HG03571 (cell line): Measurements from ENCODE around the gene PGM5.
A peak's percentile ranks its signal among the peaks of the same experiment; 100 is the strongest.
"Not testable (repeated sequence)": the region's sequence is repeated elsewhere in the genome, so short reads cannot be mapped to it uniquely, and the experiment has no call there.

Experiments
- ATAC-seq: cut with Tn5 transposase; IDR thresholded peaks from one replicate; pipeline ENCODE4 v1.9.1; 2021; ENCODE audit not compliant: unreplicated experiment

The PGM5 gene

GRCh38 chr9:68356380-68357118 is at the start of gene PGM5:
Gene PGM5, plus strand, starts transcription at chr9:68356611. Its CDS starts 517 bp downstream, at chr9:68357128.
- not testable (repeated sequence) for ATAC-seq

- ATAC-seq, result not testable (repeated sequence)
Measured at GRCh38 chr9:68307127-68307526, 49.3 kb upstream of the PGM5 start.

DNA sequence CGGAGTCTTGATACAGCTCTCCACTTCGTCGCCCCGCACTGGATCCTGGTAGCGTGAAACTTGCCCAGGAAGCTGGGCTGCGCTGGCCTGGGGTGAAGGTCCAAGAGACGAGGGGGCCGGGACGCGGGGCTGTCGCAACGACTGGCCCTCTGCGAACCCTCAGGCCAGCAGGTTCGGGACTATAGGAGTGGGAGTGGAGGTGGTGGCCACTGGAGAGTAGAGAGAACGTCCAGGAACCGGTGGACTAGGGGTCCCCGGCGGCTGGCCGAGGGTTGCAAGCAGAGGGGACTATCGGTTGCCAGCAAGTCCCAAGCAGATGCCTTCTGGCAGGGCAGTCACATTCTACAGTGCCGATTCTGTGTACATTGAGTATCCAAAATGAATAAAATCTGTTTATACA is 48.8 kb upstream of the PGM5 start:
- not testable (repeated sequence) for ATAC-seq

GRCh38 chr9:68311208-68311607 is 45.2 kb upstream of the PGM5 start:
- ATAC-seq, result not testable (repeated sequence)

- not testable (repeated sequence) for ATAC-seq
Measured at GRCh38 chr9:68318209-68318608, 38.2 kb upstream of the PGM5 start.

DNA sequence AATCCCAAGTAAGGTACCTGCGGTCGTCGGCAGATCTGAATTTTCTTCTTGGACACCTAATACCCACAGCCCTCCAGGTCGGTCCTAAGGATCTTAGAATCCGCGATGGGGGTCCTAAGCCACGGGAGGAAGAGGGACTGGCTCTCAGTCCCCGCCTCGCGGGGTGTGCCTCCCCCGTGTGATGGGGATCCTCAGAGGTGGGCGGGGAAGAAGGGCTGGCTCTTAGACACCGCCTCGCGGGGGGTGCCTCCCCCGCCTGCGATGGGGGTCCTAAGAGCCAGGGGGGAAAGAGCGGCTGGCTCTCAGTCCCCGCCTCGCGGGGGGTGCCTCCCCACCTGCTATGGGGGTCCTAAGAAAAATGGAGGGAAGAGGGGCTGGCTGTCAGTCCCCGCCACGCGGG is 32.7 kb upstream of the PGM5 start:
- not testable (repeated sequence) for ATAC-seq

DNA sequence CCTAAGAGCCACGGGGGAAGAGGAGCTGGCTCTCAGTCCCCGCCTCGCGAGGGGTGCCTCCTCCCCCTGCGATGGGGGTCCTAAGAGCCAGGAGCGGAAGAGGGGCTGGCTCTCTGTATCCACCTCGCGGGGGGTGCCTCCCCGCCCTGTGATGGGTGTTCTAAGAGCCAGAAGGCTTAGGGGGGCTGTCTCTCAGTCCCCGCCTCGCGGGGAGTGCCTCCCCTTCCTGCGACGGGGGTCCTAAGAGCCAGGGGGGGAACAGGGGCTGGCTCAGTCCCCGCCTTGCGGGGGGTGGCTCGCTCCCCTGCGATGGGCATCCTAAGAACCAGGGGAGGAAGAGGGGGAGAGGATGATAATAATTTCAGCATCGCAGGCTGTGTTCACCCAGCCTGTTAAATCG is 31.9 kb upstream of the PGM5 start:
- ATAC-seq, result not testable (repeated sequence)

DNA sequence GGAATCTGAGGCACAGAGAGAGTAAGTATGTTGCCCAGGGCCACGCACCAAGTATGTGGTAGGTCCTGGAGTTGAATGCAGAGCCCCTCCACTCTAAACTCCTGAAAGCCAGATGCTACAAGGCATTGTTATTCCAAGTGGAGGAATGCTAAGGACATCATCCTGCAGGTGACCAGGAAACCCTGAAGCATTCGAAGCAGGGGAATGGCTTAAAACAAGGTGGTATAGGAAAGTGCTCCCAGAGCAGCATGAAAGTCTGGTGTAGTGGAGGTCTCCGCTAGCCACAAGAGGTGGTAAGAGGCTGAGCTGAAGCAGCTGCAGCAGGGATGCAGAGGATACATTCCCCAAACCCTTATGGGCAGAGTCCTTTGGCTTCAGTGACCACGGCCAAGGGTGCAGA is 27.3 kb upstream of the PGM5 start:
- ATAC-seq, result not testable (repeated sequence)

DNA sequence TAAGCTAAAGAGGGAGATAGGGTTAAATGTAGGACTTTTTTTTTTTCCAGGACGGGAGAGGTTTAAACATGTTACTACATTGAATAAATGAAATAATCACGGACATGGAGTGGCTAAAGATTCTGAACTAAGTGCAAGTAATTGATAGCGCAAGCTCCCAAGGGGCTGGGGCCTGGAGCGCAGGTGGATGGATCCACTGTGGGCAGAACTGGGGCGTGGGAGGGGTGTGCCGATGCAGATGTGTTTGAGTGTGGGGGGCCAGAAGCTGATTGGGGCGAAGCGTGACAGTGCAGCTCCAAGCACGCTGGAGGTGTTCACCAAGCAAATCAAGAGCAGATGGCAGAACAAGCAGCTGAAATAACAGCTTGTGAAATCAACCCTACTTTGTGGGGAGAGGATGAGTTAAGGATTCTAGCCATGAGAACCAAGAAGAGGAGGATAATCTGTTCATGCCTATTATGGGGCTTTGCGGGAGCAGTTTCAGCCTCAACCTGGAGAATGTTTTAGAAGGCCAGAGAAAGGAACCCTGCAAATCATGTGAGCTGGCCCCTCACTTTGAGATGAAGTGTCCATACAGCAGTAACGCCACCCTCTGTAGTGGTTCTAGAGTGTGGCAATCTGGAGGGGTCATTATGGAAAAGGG is 25.8 kb upstream of the PGM5 start:
- not testable (repeated sequence) for ATAC-seq

GRCh38 chr9:68332122-68332521 is 24.3 kb upstream of the PGM5 start:
- ATAC-seq, result not testable (repeated sequence)

DNA sequence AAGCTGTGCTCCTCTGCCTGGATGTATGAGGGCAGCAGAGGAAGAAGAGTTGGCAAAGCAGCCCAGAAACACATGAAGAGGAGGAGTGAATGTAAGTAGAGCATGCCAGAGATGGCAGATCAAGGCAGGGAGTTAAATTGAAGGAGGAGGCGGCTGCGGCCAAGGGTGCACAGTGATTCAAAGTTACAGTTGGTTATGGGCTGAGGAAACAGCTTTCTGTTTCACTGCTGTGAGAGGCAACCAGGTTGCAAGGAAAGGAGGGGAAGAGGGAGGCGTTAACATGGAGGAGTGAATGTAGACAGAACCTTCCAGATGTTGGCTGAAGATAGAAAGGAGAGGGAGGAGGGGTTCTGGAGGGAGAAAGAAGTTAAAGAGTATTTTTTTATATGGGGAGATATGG is 20.5 kb upstream of the PGM5 start:
- not testable (repeated sequence) for ATAC-seq

DNA sequence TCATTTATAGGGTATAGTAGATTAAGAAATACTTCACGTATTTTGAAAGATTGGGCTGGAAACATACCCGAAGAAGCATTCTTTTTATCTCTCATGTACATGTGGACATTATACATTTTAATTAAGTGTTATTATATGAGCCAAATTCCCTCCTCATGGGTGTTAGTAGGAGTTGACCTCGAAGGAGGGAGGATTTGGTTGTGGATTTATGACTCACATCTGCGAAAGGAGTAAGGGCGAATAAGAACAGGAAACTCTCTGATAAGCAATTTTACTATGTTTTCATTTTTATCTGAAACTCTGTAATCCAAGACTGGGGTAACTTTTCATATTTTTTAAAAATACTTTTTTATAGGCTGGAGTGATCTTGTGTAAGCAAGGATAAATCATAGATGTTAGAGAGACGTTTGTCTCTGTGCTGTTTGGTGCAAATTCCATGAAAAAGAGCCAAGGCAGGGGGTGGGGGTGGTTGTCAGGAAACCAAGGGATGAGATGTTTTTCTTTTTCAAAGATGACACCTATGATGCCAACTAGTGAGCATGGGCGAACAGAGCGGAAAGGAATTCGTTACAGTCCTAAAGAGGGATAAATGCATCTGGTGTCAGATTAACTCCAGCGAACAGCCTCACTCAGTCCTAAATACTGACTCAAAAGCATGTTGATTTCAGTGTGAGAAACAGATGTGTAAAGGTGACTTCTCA is 19.6 kb upstream of the PGM5 start:
- ATAC-seq, result not testable (repeated sequence)

GRCh38 chr9:68338000-68338399 is 18.4 kb upstream of the PGM5 start:
- not testable (repeated sequence) for ATAC-seq

GRCh38 chr9:68342265-68343025 is 14.0 kb upstream of the PGM5 start:
- peak; percentile 81 for ATAC-seq

DNA sequence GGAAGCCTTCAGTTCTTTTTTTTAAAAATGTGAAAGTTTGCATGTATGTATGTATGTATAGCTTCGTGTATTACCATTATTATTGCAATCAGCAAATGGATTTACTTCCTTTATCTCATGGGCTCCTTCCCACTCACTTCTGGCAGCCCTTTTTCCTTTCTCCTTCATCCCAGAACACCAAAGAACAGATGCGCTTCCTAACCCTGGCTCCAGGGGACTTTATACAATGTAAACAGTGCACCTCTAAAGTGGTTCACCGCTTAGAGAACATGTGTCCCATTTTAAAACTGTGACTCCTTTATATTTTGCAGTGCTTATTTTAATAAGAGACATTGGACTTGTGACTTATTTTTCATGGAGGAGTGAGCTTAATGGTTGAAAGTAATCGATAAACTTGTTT is 13.2 kb upstream of the PGM5 start:
- ATAC-seq, result not testable (repeated sequence)

GRCh38 chr9:68343992-68344391 is 12.4 kb upstream of the PGM5 start:
- ATAC-seq, result not testable (repeated sequence)

- not testable (repeated sequence) for ATAC-seq
Measured at GRCh38 chr9:68351689-68352088, 4.7 kb upstream of the PGM5 start.

GRCh38 chr9:68355993-68356379 is 425 bp upstream of the PGM5 start:
- ATAC-seq, result not testable (repeated sequence)

DNA sequence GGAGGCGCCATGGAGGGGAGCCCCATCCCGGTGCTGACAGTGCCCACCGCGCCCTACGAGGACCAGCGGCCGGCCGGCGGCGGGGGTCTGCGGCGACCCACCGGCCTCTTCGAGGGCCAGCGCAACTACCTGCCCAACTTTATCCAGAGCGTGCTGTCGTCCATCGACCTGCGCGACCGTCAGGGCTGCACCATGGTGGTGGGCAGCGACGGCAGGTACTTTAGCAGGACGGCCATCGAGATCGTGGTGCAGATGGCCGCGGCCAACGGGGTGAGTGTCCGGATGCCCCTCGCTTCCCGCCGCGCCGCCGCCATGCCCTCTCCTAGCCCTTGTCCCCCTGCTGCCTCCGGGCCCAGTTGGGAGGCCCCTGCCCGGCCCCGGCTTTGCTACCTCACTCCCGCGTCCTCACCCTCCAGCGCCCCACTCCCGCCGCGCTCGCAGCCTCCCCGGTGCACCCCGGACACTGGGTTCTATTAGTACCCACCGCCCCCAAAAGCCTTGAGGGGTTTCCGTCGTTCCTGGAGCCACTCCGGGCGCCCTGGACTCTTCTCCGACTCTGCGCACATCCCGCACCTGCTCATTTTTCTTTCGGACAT is 806 bp downstream of the PGM5 start:
- ATAC-seq, result not testable (repeated sequence)

GRCh38 chr9:68366933-68367547 is 10.6 kb downstream of the PGM5 start:
- ATAC-seq, result not testable (repeated sequence)
